Measurements from ENCODE around the gene PLA2R1. TPM values are rescaled to one million over a fixed set of nuclear protein-coding genes. Genes with fewer than 3 reads are reported as not detected.

PLA2R1 gene
- total and polyA plus RNA-seq, 10 of the 15 experiments (the other 5 are each of a cell fraction or from before 2014, with no cell fraction given): 0.01 to 0.05 (median 0.02) TPM; not detected in 6

GRCh38 chr2:160007111-160007510 lies 55.3 kb downstream of the PLA2R1 start:
- FAIRE-seq (no peak), DNase-seq (ENCODE audit: low read depth, low spot score) (no peak), ATAC-seq (no peak)
- Histone ChIP-seq H3K36me3 (ENCODE audit: control insufficient read depth in 2 of 2, insufficient read depth in 2 of 2, low read length in 1 of 2) (no peaks in the 10 kb centered on the region), H2AFZ (ENCODE audit: control insufficient read depth, low read depth, low read length) (no peak overlapping the region), H3K4me2 (ENCODE audit: control insufficient read depth, insufficient read depth) (no peak overlapping the region), H3K9me3 (replicated peaks; ENCODE audit: control insufficient read depth, insufficient read depth, low read length) (no peaks in the 10 kb centered on the region), H3K79me2 (ENCODE audit: control insufficient read depth, insufficient read depth, low read length) (no peaks in the 10 kb centered on the region), H3K4me3 (no peak overlapping the region), H3K27ac (ENCODE audit: control insufficient read depth, insufficient read depth) (no peak overlapping the region), H3K4me1 (ENCODE audit: control insufficient read depth, insufficient read depth, low read length) (peaks cover 3% of the 10 kb centered on the region), H3K9ac (ENCODE audit: control insufficient read depth, insufficient read depth, low read length) (no peak overlapping the region), H4K20me1 (ENCODE audit: control insufficient read depth, insufficient read depth) (no peaks in the 10 kb centered on the region), H3K27me3 (replicated peaks in 1 of 2; ENCODE audit: control insufficient read depth in 2 of 2, insufficient read depth in 2 of 2, low read length in 1 of 2) (no peaks in the 10 kb centered on the region; a peak in 1 of 4 replicates)
- intact Hi-C loops (cut with micrococcal nuclease; ENCODE audit: unreplicated experiment): no loop called here
- BruUV-seq (replicated peaks): no TSS peak
- in situ Hi-C loops (cut with MboI): no loop called here
- 60% methylated on average over 5 of the region's 5 CpGs for WGBS (ENCODE audit: insufficient coverage, insufficient replicate concordance, low lambda C conversion rate, missing lambda C conversion rate)
- ChIA-PET POLR2A (no interaction called here), SMC1A (ENCODE audit: uncharacterized antibody, unreplicated experiment) (no interaction called here), CTCF (no interaction called here), RAD21 (ENCODE audit: unreplicated experiment) (no interaction called here)
- TF ChIP-seq JUNB (IDR thresholded peaks at IDR 0.05): no peak
- no peak for TF ChIP-seq ATF2 (IDR thresholded peaks at IDR 0.05; ENCODE audit: low read length)
- no peak for TF ChIP-seq ZNF592 (IDR thresholded peaks at IDR 0.05)
- no peak for TF ChIP-seq SREBF1 (IDR thresholded peaks at IDR 0.05; ENCODE audit: low read length)
- no peak for TF ChIP-seq GATAD2B (conservative IDR thresholded peaks at IDR 0.05; ENCODE audit: low read depth)
- TF ChIP-seq CBX3 (IDR thresholded peaks at IDR 0.05; ENCODE audit: borderline replicate concordance, low read depth): no peak
